Peyer's patch (tissue), 4 donors: Measurements from ENCODE around the gene OLAH. TPM values are rescaled to one million over a fixed set of nuclear protein-coding genes. Genes with fewer than 3 reads are reported as not detected.

Source experiments
- DNase-seq, 3 donors: peaks; one replicate each; pipeline ENCODE4 v3.0.0-alpha.2; 2017 to 2019
- H3K27ac ChIP-seq, 4 donors: fragments of 200-600 bp; sonication (generic); one replicate each; pipeline ENCODE4 v1.5.1; 2016 to 2019
- H3K27me3 ChIP-seq, 2 donors: fragments of 200-600 bp; sonication (generic); one replicate each; pipeline ENCODE4 v1.5.1; 2019
- H3K36me3 ChIP-seq, 3 donors: fragments of 200-600 bp; sonication (generic); one replicate each; pipeline ENCODE4 v1.5.1; 2016 to 2019
- H3K4me1 ChIP-seq, 4 donors: fragments of 200-600 bp; sonication (generic); one replicate each; pipeline ENCODE4 v1.5.1; 2016 to 2019
- H3K4me3 ChIP-seq, 4 donors: fragments of 200-600 bp; sonication (generic); 1 replicate in 3 of 4; 2 replicates in 1 of 4; pipeline ENCODE4 v1.5.1; 2016 to 2019; ENCODE audit warnings: mild to moderate bottlenecking in 1 of 4
- H3K9me3 ChIP-seq, 4 donors: fragments of 200-600 bp; sonication (generic); one replicate each; pipeline ENCODE4 v1.5.1; 2016 to 2019; ENCODE audit warnings: mild to moderate bottlenecking in 1 of 4
- POLR2A ChIP-seq, 2 donors: fragments of 450-650 bp; IDR thresholded peaks; one replicate each; pipeline ENCODE4 v1.5.1; 2017; ENCODE audit warnings: antibody characterized with exemption in 2 of 2, mild to moderate bottlenecking in 2 of 2, moderate library complexity in 2 of 2
- total RNA-seq, 4 donors: library from RNA; depleted of rRNA; stranded (reverse); fragments of >200 nt; gene quantifications; one replicate each; pipeline ENCODE4 v1.1.0, GENCODE V29; 2016
- TF ChIP-seq, protein P1 (sequence below), 6 experiments: fragments of 450-650 bp in 4 of 6; fragments of 200-600 bp in 2 of 6; sonication (generic) in 1 of 6; IDR thresholded peaks; one replicate each; pipeline ENCODE4 v1.5.1; 2017 to 2019; ENCODE audit warnings: antibody characterized with exemption in 6 of 6, mild to moderate bottlenecking in 3 of 6, moderate library complexity in 1 of 6

The OLAH gene
- total RNA-seq, 4 donors from 2014 or later, result not detected

DNA sequence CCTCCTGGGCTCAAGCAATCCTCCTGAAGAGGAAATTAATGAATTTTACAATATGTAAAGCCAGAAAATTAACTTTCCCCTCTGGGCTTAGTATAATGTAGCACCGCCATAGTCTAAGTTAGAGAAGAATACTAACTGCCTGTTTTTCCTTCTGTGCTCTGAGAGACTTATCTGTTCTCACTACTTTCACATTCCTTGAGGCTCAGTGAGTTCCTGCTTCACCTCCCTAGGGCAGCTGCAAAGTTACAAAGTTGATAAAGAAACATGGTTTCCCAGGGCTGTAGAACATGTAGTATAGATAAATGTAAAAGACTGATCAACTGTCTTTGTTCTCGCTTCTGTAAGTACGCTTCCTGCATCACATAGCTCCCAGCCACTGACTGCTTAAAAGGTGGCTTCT is 16.0 kb upstream of the OLAH start:
- Histone ChIP-seq H3K27me3 (no peaks in the 10 kb centered on the region), H3K27ac (no peak overlapping the region), H3K36me3 (no peaks in the 10 kb centered on the region), H3K4me3 (no peak overlapping the region), H3K9me3 (no peaks in the 10 kb centered on the region), H3K4me1 (no peaks in the 10 kb centered on the region)
- no peak for DNase-seq
- TF ChIP-seq POLR2A (IDR thresholded peaks at IDR 0.05), result no peak
- TF ChIP-seq, protein P1, sequence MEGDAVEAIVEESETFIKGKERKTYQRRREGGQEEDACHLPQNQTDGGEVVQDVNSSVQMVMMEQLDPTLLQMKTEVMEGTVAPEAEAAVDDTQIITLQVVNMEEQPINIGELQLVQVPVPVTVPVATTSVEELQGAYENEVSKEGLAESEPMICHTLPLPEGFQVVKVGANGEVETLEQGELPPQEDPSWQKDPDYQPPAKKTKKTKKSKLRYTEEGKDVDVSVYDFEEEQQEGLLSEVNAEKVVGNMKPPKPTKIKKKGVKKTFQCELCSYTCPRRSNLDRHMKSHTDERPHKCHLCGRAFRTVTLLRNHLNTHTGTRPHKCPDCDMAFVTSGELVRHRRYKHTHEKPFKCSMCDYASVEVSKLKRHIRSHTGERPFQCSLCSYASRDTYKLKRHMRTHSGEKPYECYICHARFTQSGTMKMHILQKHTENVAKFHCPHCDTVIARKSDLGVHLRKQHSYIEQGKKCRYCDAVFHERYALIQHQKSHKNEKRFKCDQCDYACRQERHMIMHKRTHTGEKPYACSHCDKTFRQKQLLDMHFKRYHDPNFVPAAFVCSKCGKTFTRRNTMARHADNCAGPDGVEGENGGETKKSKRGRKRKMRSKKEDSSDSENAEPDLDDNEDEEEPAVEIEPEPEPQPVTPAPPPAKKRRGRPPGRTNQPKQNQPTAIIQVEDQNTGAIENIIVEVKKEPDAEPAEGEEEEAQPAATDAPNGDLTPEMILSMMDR (IDR thresholded peaks at IDR 0.05), result no peak

DNA sequence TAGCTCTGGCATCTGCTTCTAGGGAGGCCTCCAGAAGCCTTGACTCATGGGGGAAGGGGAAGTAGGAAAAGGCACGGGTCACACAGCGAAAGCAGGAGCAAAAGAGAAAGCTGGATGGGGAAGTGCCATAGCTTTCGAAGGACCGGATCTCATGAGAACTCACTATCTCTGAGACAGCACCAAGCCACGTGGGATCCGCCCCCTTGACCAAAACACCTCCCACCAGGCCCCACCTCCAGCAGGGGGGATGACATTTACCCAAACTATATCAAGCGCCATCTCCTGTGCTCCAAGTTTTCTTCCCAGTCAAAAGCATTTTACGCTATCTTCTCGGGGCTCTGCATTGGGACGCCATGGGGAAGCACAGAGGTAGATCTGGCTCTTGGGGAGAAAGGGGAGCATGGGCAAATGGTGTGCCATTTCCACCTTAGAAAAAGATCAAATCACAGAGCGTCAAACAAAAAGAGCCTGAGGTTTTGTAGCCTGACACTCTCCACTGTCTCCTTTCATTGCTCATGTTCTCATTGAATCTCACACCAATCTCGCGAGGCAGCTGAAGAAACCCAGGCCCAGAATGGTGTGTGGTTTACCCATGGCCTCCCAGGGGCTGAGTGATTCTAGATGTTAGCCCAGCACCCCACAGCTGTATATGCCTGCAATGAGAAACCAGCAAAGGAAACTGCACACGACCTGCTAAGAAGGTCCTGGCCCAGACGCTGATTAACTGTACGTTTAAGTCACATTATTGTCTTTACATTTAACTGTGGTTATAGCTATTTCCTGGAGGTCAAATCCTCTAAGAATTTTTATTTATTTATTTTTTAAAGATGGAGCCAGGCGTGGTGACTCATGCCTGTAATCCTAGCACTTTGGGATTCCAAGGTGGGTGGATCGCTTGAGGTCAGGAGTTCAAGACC is 8.1 kb upstream of the OLAH start:
- no peaks in the 10 kb centered on the region for H3K27me3 ChIP-seq
- no peaks in the 10 kb centered on the region for H3K9me3 ChIP-seq
- H3K27ac ChIP-seq, result no peak overlapping the region
- no peak for TF ChIP-seq POLR2A (IDR thresholded peaks at IDR 0.05)
- TF ChIP-seq, protein P1 (IDR thresholded peaks at IDR 0.05), result no peak
- peak in 2 of 3 donors; percentile 18 to 48 for DNase-seq
- H3K4me3 ChIP-seq, result no peak overlapping the region
- no peaks in the 10 kb centered on the region for H3K36me3 ChIP-seq
- no peaks in the 10 kb centered on the region for H3K4me1 ChIP-seq

DNA sequence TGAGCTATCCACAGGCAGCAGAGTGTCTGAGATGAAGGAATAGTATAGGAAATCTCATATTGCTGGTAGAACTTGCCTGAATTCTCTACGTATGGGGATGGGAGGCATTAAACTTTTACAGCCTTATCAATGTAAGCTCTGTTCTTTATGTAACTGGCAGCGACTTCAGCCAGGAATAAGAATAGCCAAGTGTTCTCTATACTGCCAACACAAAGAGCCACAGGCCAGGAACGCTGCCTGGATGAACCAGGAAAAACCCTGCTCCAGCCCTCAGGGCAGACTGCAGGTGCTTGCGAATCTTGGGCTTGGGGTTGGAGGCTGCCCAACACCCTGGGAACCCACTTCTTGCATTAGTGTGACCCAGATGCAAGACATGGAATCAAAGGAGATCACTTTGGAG is 6.1 kb upstream of the OLAH start:
- Histone ChIP-seq H3K9me3 (no peaks in the 10 kb centered on the region), H3K36me3 (no peaks in the 10 kb centered on the region), H3K27me3 (no peaks in the 10 kb centered on the region), H3K4me3 (no peak overlapping the region), H3K4me1 (no peaks in the 10 kb centered on the region), H3K27ac (no peak overlapping the region)
- TF ChIP-seq, protein P1 (IDR thresholded peaks at IDR 0.05), result no peak
- no peak for TF ChIP-seq POLR2A (IDR thresholded peaks at IDR 0.05)
- no peak for DNase-seq

DNA sequence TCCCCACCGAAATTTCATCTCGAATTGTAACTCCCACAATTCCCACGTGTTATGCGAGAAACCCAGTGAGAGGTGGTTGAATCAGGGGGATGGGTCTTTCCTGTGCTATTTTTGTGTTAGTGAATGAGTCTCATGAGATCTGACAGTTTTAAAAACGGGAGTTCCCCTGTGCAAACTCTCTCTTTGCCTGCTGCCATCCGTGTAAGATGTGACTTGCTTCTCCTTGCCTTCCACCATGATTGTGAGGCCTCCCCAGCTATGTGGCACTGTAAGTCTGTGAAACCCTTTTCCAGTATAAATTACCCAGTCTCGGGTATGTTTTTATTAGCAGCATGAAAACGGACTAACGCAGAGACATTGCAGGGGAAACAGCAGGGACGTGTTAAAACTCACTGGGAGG is 5.3 kb upstream of the OLAH start:
- TF ChIP-seq, protein P1 (IDR thresholded peaks at IDR 0.05), result no peak
- no peaks in the 10 kb centered on the region for H3K27me3 ChIP-seq
- no peak overlapping the region for H3K4me3 ChIP-seq
- H3K36me3 ChIP-seq, result no peaks in the 10 kb centered on the region
- no peaks in the 10 kb centered on the region for H3K4me1 ChIP-seq
- H3K9me3 ChIP-seq, result no peaks in the 10 kb centered on the region
- H3K27ac ChIP-seq, result no peak overlapping the region
- no peak for DNase-seq

DNA sequence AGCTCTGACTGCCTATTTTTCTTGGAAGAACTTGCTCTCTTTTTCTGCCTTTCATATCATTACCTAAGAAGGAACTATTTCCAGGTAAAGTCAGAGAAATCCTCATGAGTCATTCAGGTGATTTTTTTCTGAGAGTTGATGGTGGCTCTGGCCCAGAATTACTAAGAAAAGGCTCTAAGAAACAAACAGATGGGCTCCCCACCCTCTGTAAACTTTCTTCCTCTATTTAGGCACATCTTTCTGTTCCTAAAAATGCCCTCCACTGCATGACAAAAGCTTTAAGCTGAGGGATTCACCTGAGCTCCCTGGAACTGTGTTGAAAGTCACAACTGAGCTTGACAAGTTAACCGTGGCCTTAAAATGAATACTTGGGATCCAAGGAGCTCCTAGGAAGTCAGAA is 1.6 kb downstream of the OLAH start:
- H3K27ac ChIP-seq, result no peak overlapping the region

More for the DNA sequence above, 1.6 kb downstream of the OLAH start:
- Histone ChIP-seq H3K4me3 (no peak overlapping the region), H3K27me3 (no peaks in the 10 kb centered on the region), H3K9me3 (no peaks in the 10 kb centered on the region), H3K4me1 (no peaks in the 10 kb centered on the region), H3K36me3 (no peaks in the 10 kb centered on the region)
- DNase-seq, result no peak
- TF ChIP-seq POLR2A (IDR thresholded peaks at IDR 0.05), result no peak
- TF ChIP-seq, protein P1 (IDR thresholded peaks at IDR 0.05), result no peak
